Stimulated activated CD4-positive, alpha-beta T cell treated with anti-CD3 and anti-CD28 coated beads, Interleukin-12 subunit alpha, Interleukin-12 subunit beta, amount 100 ng/mL, for 48 hours (primary cell): ENCODE data around the gene RMI2.

ENCODE experiments used
- DNase-seq, 3 donors: peaks; one replicate each; pipeline ENCODE4 v3.0.0-alpha.2; 2020; ENCODE audit warnings: low read depth in 2 of 3, low spot score in 1 of 3

The RMI2 gene

GRCh38 chr16:11309895-11310633 is 35.2 kb upstream of the RMI2 start:
- DNase-seq: no peak

GRCh38 chr16:11310634-11310977 is 34.7 kb upstream of the RMI2 start:
- no peak for DNase-seq

- no peak for DNase-seq
Measured at GRCh38 chr16:11310997-11311561, 34.2 kb upstream of the RMI2 start.

- DNase-seq: no peak
Measured at GRCh38 chr16:11312718-11313492, 32.4 kb upstream of the RMI2 start.

GRCh38 chr16:11313493-11314308 is 31.6 kb upstream of the RMI2 start:
- DNase-seq: no peak

GRCh38 chr16:11314309-11314894 is 30.9 kb upstream of the RMI2 start:
- DNase-seq: no peak

GRCh38 chr16:11315510-11315909 is 29.7 kb upstream of the RMI2 start:
- no peak for DNase-seq

GRCh38 chr16:11316331-11317015 is 28.8 kb upstream of the RMI2 start:
- DNase-seq: no peak

GRCh38 chr16:11318817-11319216 is 26.4 kb upstream of the RMI2 start:
- DNase-seq: no peak

- DNase-seq: no peak
Measured at GRCh38 chr16:11319529-11320146, 25.6 kb upstream of the RMI2 start.

GRCh38 chr16:11320170-11320569 is 25.1 kb upstream of the RMI2 start:
- DNase-seq: no peak

GRCh38 chr16:11321662-11322061 is 23.6 kb upstream of the RMI2 start:
- no peak for DNase-seq

GRCh38 chr16:11322823-11323222 is 22.4 kb upstream of the RMI2 start:
- no peak for DNase-seq

- no peak for DNase-seq
Measured at GRCh38 chr16:11323551-11324336, 21.5 kb upstream of the RMI2 start.

GRCh38 chr16:11325404-11326083 is 19.7 kb upstream of the RMI2 start:
- no peak for DNase-seq

- DNase-seq: no peak
Measured at GRCh38 chr16:11326084-11326736, 19.0 kb upstream of the RMI2 start.

- DNase-seq: no peak
Measured at GRCh38 chr16:11326737-11327276, 18.5 kb upstream of the RMI2 start.
